Caco-2 (cell line): Measurements from ENCODE around the gene SORBS1. TPM values are rescaled to one million over a fixed set of nuclear protein-coding genes. Genes with fewer than 3 reads are reported as not detected.

Experiments
- BruUV-seq: library from RNA; stranded (reverse); fragments of 400-500 nt; replicated peaks from 2 replicates; lab custom pipeline; 2021; lab: Mats Ljungman, UMichigan
- CTCF ChIA-PET: fragments of 300-600 bp; sonication (Branson Sonifier 250); formaldehyde crosslinking; loops from one replicate; lab custom pipeline; 2022; ENCODE audit warnings: antibody characterized with exemption; lab: Charles Lee
- POLR2A ChIA-PET: fragments of 300-600 bp; sonication (Branson Sonifier 250); formaldehyde crosslinking; loops from one replicate; lab custom pipeline; 2022; ENCODE audit warnings: antibody characterized with exemption; lab: Charles Lee
- DNase-seq, 2 experiments: peaks; one replicate each; pipeline versions ENCODE4 v3.0.0 to v3.0.0-alpha.2; 2020 to 2022
- H3K27me3 ChIP-seq: replicated peaks from 2 replicates; pipeline ENCODE4 v1.6.0; 2011; ENCODE audit warnings: low read length; ENCODE audit not compliant: control insufficient read depth, insufficient read depth
- H3K36me3 ChIP-seq: 2 replicates; pipeline ENCODE4 v1.5.1; 2011; ENCODE audit warnings: low read length; ENCODE audit not compliant: control insufficient read depth, insufficient read depth
- H3K4me1 ChIP-seq: fragments of 250-450 bp; sonication (Bioruptor Pico); 2 replicates; pipeline ENCODE4 v1.5.1; 2020; ENCODE audit warnings: mild to moderate bottlenecking
- H3K4me3 ChIP-seq: 2 replicates; pipeline ENCODE4 v1.5.1; 2011; ENCODE audit warnings: low read depth, mild to moderate bottlenecking, control low read depth, low read length
- H3K9me3 ChIP-seq: fragments of 250-450 bp; sonication (Bioruptor Pico); 2 replicates; pipeline ENCODE4 v1.5.1; 2020; ENCODE audit warnings: mild to moderate bottlenecking, moderate library complexity
- H3K27ac Mint-ChIP-seq: one replicate; pipeline ENCODE4 v1.8.0; 2022; ENCODE audit warnings: mixed read lengths; ENCODE audit not compliant: unreplicated experiment
- H3K27me3 Mint-ChIP-seq: one replicate; pipeline ENCODE4 v1.8.0; 2022; ENCODE audit warnings: mixed read lengths; ENCODE audit not compliant: insufficient read depth, unreplicated experiment
- H3K36me3 Mint-ChIP-seq: one replicate; pipeline ENCODE4 v1.8.0; 2022; ENCODE audit warnings: mild to moderate bottlenecking, mixed read lengths; ENCODE audit not compliant: insufficient read depth, unreplicated experiment
- H3K4me1 Mint-ChIP-seq: one replicate; pipeline ENCODE4 v1.8.0; 2022; ENCODE audit warnings: low read depth, mixed read lengths; ENCODE audit not compliant: unreplicated experiment
- H3K4me3 Mint-ChIP-seq: one replicate; pipeline ENCODE4 v1.8.0; 2022; ENCODE audit warnings: mild to moderate bottlenecking, moderate library complexity, mixed read lengths; ENCODE audit not compliant: unreplicated experiment
- H3K9me3 Mint-ChIP-seq: one replicate; pipeline ENCODE4 v1.8.0; 2022; ENCODE audit warnings: mixed read lengths; ENCODE audit not compliant: unreplicated experiment
- intact Hi-C: fragments of 100-400 bp; cut with micrococcal nuclease; formaldehyde crosslinking; loops from one replicate; pipeline ENCODE4 v1.10.0; 2022; ENCODE audit not compliant: unreplicated experiment
- total RNA-seq: library from RNA; stranded (reverse); gene quantifications from 2 replicates; pipeline ENCODE4 v1.2.3, GENCODE V29; 2022
- TF ChIP-seq, protein P1 (sequence below), 2 experiments: fragments of 200-600 bp in 1 of 2; IDR thresholded peaks; 1 replicate in 1 of 2; 2 replicates in 1 of 2; pipeline versions ENCODE4 v1.5.1 to v1.8.0; 2011 to 2022; ENCODE audit warnings: antibody characterized with exemption in 1 of 2, control low read depth in 1 of 2, inconsistent platforms in 1 of 2, low read depth in 1 of 2, low read length in 1 of 2, mild to moderate bottlenecking in 1 of 2, moderate library complexity in 1 of 2; ENCODE audit not compliant: insufficient read depth in 1 of 2, severe bottlenecking in 1 of 2, unreplicated experiment in 1 of 2

SORBS1 gene
- total RNA-seq, 1 experiment from 2014 or later, result 39.3 TPM

DNA sequence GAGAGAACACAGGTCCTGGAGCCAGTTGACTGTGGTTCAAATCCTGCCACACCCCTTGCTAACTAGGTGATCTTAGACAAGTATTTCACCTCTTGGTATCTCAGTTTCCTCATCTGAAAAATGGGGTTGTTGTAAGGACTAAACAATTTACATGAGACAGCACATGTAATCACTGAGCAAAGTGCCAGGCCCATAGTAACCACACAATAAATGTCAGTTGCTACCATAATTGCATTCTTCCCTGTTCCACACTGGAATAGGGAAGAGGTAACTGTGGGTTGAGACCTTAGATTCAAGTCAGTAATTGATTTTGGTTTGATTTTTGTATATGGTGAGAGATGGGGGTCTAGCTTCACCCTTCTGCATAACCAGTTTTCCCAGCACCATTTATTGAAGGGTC, 179.0 kb downstream of the SORBS1 start:
- ChIA-PET POLR2A (no interaction called here), CTCF (no interaction called here)
- intact Hi-C loops, result no loop called here
- no peaks in the 10 kb centered on the region for H3K27me3 Mint-ChIP-seq
- H3K36me3 Mint-ChIP-seq, result peaks cover 12% of the 10 kb centered on the region
- no peak overlapping the region for H3K4me3 Mint-ChIP-seq
- H3K27ac Mint-ChIP-seq, result no peak overlapping the region
- Histone ChIP-seq H3K4me1 (no peaks in the 10 kb centered on the region; the same call in 1 of the 2 replicates), H3K9me3 (no peaks in the 10 kb centered on the region), H3K4me3 (no peak overlapping the region), H3K27me3 (no peaks in the 10 kb centered on the region), H3K36me3 (peaks cover 8% of the 10 kb centered on the region)
- no peaks in the 10 kb centered on the region for H3K9me3 Mint-ChIP-seq
- BruUV-seq, result no TSS peak
- no peak for DNase-seq
- TF ChIP-seq, protein P1, sequence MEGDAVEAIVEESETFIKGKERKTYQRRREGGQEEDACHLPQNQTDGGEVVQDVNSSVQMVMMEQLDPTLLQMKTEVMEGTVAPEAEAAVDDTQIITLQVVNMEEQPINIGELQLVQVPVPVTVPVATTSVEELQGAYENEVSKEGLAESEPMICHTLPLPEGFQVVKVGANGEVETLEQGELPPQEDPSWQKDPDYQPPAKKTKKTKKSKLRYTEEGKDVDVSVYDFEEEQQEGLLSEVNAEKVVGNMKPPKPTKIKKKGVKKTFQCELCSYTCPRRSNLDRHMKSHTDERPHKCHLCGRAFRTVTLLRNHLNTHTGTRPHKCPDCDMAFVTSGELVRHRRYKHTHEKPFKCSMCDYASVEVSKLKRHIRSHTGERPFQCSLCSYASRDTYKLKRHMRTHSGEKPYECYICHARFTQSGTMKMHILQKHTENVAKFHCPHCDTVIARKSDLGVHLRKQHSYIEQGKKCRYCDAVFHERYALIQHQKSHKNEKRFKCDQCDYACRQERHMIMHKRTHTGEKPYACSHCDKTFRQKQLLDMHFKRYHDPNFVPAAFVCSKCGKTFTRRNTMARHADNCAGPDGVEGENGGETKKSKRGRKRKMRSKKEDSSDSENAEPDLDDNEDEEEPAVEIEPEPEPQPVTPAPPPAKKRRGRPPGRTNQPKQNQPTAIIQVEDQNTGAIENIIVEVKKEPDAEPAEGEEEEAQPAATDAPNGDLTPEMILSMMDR (IDR thresholded peaks at IDR 0.05; ENCODE audit: insufficient read depth in 1 of 2, low read depth in 1 of 2, low read length in 1 of 2, severe bottlenecking in 1 of 2, unreplicated experiment in 1 of 2), result no peak
- peaks cover 9% of the 10 kb centered on the region for H3K4me1 Mint-ChIP-seq

DNA sequence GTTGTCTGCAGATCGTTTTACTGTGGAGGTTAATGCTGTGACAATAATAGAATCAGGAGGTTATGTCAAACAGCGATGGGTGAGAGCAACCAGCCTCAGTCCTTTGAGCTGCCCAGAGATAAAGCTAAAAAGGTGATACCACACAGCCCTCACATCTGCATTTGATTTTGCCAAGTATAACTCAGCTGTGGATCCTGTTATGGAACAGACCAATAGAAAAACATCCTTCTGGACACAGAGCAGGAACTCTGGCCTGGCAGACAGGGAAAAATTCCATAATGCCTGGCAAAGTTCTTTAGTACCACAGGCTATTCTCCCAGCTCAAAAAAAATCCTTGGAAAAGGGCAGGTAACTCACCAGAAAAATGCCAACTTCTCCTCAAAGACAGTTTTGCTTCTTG, 183.2 kb downstream of the SORBS1 start:
- peaks cover 6% of the 10 kb centered on the region; the same call in 1 of the 2 replicates for H3K36me3 ChIP-seq
- TF ChIP-seq, protein P1 (IDR thresholded peaks at IDR 0.05; ENCODE audit: insufficient read depth in 1 of 2, low read depth in 1 of 2, low read length in 1 of 2, severe bottlenecking in 1 of 2, unreplicated experiment in 1 of 2), result no peak
- no peaks in the 10 kb centered on the region for H3K27me3 Mint-ChIP-seq
- ChIA-PET CTCF (interaction anchor here (1.2 kb wide), 1 partner anchor 223 kb away, joined by 4 read pairs; no protein-coding TSS in a partner anchor), POLR2A (no interaction called here)
- H3K27ac Mint-ChIP-seq, result no peak overlapping the region
- no peak overlapping the region for H3K4me3 Mint-ChIP-seq
- peaks cover 5% of the 10 kb centered on the region for H3K36me3 Mint-ChIP-seq
- H3K4me1 ChIP-seq, result no peaks in the 10 kb centered on the region
- no TSS peak for BruUV-seq
- no peak for DNase-seq
- no peak overlapping the region for H3K4me3 ChIP-seq
- no peaks in the 10 kb centered on the region for H3K27me3 ChIP-seq
- no peaks in the 10 kb centered on the region for H3K9me3 Mint-ChIP-seq
- no peaks in the 10 kb centered on the region for H3K4me1 Mint-ChIP-seq
- H3K9me3 ChIP-seq, result no peaks in the 10 kb centered on the region
- intact Hi-C loops, result no loop called here

DNA sequence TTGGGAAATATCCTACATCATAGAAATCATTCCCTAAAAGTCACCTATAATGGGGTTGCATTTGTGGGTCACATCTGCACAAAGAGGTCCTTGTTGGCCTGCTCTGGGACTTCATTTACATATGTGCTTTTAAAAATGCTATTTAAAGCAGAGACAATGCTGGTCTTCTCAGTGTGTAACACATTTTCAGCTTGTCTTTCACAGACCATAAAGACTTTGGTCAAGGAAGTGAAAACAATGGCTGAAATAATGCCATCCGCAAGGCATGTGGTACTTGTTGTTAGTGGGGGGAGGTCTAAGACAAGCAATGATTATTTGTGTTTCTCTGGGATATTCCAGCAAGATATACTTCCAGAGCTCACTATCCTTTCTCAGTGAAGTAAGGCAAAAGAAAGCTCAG, 185.8 kb downstream of the SORBS1 start:
- H3K27me3 ChIP-seq, result no peaks in the 10 kb centered on the region
- Mint-ChIP-seq H3K27me3 (no peaks in the 10 kb centered on the region), H3K27ac (no peak overlapping the region), H3K4me1 (no peaks in the 10 kb centered on the region), H3K4me3 (no peak overlapping the region), H3K36me3 (peaks cover 9% of the 10 kb centered on the region), H3K9me3 (no peaks in the 10 kb centered on the region)
- TF ChIP-seq, protein P1 (IDR thresholded peaks at IDR 0.05; ENCODE audit: insufficient read depth in 1 of 2, low read depth in 1 of 2, low read length in 1 of 2, severe bottlenecking in 1 of 2, unreplicated experiment in 1 of 2), result no peak
- no peak for DNase-seq
- intact Hi-C loops, result no loop called here
- BruUV-seq, result no TSS peak
- no peaks in the 10 kb centered on the region for H3K9me3 ChIP-seq
- H3K4me3 ChIP-seq, result no peak overlapping the region
- peaks cover 5% of the 10 kb centered on the region; the same call in 1 of the 2 replicates for H3K36me3 ChIP-seq
- CTCF ChIA-PET, result interaction anchor here (0.6 to 2.0 kb wide), 8 partner anchors 9 to 229 kb away, joined by 3 to 9 read pairs (median 5); no protein-coding TSS in a partner anchor
- H3K4me1 ChIP-seq, result no peaks in the 10 kb centered on the region
- POLR2A ChIA-PET, result interaction anchor here (0.8 kb wide), 1 partner anchor 10 kb away, joined by 3 read pairs; no protein-coding TSS in a partner anchor
